HG02678 (cell line): Measurements from ENCODE around the gene DONSON.
"Not testable (repeated sequence)": the region's sequence is repeated elsewhere in the genome, so short reads cannot be mapped to it uniquely, and the experiment has no call there.

Experiments used
- ATAC-seq: cut with Tn5 transposase; IDR thresholded peaks from one replicate; pipeline ENCODE4 v1.9.1; 2021; ENCODE audit warnings: mild to moderate bottlenecking, moderate library complexity; ENCODE audit not compliant: unreplicated experiment

Gene DONSON, protein sequence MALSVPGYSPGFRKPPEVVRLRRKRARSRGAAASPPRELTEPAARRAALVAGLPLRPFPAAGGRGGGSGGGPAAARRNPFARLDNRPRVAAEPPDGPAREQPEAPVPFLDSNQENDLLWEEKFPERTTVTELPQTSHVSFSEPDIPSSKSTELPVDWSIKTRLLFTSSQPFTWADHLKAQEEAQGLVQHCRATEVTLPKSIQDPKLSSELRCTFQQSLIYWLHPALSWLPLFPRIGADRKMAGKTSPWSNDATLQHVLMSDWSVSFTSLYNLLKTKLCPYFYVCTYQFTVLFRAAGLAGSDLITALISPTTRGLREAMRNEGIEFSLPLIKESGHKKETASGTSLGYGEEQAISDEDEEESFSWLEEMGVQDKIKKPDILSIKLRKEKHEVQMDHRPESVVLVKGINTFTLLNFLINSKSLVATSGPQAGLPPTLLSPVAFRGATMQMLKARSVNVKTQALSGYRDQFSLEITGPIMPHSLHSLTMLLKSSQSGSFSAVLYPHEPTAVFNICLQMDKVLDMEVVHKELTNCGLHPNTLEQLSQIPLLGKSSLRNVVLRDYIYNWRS

DNA sequence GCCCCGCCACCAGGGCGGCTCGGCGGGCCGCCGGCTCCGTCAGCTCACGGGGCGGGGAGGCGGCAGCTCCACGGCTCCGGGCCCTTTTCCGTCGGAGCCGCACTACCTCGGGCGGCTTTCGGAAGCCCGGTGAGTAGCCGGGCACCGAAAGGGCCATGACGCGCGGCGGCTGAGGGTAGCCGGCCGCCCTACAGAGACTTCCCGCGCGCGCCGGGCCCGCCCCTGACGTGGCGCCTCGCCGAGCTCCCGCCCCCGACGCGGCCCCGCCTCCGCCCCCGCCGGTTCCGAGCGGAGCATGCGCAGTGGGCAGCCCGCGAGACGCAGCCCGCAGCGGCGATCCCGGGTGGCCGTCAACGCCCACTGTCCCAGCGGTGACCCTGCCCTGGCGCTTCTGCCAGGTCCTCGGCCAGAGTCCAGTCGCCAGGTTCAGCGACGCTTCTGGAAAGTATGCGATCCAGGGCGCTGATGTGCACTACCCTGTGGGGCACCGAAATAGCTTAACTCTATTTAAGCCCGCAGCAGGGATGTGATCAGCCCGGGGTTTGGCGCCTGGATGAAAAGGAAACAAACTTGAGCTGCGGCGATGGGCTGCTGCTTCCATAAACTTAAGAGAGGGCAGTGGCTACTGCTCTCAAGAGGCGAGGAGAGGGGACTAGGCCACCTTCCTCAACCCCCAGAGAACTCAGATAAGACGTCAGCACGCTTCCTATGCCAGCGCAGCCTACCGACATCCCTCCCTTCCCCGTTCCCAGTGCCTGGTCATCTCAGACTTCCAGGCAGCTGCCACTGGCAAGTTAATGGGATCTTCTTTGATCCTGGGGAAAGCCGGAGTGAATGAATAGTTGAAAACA is at the start of gene DONSON:
TSS of gene DONSON (minus strand) at position 200 of the 851 bp plus-strand sequence. CDS start at position 157, 43 bp downstream.
- ATAC-seq = peak; percentile 89

DNA sequence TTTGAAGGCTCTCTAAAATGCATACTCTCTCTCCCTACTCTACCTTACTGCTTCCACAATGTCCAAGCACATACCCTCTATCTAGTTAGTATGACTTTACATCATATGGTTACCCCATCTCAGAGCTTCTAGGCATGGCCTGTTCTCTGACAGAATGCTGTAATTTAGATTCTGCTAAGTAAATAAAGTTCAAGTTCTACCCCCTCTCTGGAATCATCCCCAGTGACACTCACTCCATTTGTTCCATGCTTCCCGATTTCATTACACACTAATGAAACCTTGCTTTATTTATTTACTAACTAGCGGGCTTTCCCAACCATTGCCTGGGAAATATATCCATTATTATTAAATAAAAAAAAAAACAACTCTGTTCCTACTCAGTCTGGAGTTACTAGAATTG is 45.8 kb upstream of the DONSON start:
- no peak for ATAC-seq

DNA sequence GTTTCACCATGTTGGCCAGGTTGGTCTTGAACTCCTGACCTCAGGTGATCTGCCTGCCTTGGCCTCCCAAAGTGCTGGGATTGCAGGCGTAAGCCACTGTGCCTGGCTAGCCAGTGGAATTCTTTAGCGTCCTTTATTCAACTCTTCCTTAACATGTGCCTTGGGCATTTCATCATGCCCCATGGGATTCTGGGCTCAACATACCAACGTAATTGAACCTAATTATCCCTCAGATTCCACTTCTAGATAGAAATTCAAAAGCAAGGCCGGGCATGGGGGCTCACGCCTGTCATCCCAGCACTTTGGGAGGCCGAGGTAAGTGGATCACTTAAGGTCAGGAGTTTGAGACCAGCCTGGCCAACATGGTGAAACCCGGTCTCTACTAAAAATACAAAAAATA is 37.7 kb upstream of the DONSON start:
- not testable (repeated sequence) for ATAC-seq

DNA sequence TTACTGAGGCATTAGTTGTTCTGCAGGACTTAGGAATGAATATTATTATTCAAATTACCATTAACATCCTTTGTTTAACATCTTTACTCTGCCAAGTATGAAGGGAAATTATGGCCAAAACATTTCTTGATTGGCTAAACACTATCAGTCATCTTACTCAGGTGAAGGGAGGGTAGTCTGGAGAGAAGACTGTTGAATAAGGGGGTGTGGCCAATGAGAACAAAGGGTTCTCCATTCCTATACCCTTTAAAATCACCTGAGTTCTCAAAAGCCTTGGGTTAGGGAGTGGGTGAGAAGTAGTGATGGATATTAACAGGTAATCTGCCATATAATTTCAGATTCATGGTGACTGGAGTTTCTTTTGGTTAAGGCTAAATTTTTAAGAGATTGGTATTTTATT is 33.8 kb upstream of the DONSON start:
- ATAC-seq = no peak

DNA sequence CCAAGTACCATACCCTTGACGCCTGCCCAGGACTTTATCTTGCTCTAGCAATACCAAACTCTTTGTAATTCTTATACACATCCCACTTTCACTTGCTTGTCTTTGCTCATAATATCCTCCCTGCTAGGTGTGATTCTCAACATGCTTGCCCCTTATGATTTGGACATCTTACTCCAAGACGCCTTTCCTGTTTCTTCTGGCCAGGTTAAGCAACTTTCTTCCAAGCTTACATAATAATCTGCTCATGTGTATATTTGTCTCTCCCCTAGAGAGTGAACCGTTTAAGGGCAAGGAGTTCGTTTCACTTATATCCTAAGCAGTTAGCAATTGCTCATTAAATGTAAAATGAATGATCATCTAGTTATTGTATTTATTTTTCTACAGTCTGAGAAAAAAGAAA is 31.2 kb upstream of the DONSON start:
- ATAC-seq = no peak

DNA sequence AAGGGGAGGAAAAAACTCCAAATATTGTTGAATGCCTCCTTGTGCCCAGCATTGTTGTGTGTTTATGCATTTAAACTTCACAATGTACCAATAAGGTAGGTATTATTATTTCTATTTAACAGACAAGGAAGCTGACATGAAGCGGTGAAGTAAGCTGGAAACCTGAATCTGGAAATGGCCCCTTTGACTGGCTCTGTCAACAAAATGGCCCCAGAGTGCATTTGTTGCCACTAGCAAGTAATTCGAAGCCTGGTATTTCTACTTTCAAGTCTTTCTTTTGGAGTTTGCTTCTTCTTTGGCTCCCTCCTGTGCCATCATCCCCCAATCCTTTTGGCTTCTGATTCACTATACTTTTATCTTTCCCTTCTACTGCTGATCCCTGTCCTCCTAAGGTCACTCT is 29.9 kb upstream of the DONSON start:
- no peak for ATAC-seq

DNA sequence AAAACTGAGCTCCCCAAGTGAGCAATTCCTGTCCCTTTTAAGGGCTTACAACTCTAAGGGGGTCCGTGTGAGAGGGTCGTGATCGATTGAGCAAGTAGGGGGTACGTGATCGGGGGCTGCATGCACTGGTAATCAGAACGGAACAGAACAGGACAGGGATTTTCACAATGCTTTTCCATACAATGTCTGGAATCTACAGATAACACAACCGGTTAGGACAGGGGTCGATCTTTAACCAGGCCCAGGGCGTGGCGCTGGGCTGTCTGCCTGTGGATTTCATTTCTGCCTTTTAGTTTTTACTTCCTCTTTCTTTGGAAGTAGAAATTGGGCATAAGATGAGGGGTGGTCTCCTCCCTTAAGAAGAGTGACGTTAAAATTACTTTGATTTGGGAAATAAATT is 29.1 kb upstream of the DONSON start:
- not testable (repeated sequence) for ATAC-seq

DNA sequence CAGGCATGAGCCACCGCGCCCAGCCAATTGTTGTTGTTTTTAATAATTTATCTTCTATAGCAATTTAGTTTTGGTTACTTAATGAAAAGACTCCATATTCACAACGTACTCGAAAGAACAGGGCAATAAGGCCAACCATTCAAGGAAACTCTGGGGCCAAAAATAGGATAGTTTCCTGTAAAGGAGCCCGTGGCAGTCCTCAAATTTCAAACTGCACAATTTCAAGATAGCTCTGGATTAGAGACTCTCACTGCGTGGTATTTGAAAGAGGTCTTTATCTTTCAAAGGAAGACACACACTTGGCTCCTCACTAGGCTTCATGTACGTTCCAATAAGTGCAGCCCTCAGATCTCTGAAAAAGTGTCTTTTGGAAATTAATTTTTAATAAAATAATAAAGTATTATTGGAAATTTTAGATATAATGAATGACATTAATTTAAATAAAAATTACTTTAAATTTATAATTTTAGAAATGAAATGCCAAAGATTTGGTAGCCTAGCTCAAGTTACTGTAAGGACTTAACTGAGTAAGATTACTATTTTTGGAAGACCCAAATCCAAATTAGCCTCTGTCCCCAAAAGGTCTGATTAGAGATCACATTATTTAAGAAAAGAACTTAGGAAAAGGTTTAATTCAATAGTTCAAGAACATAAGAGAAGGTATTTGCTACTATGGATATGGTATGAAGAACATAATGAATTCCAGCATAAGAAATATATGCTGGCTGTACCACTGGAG is 22.7 kb upstream of the DONSON start:
- ATAC-seq = no peak

DNA sequence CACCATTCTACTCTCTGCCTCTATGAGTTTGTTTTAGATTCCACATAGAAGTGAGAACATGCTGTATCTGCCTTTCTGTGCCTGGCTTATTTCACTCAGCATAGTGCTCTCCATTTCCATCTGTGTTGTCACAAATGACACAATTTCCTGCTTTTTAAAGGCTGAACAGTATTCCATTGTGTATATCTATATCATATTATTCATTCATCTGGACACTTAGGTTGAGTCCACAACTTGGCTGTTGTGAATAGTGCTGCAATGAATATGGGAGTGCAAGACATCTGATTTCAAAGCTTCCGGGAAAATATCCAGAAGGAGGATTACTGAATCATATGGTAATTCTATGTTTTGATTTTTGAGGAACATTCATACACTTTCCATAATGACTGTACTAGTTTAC is 20.1 kb upstream of the DONSON start:
- ATAC-seq = no peak

DNA sequence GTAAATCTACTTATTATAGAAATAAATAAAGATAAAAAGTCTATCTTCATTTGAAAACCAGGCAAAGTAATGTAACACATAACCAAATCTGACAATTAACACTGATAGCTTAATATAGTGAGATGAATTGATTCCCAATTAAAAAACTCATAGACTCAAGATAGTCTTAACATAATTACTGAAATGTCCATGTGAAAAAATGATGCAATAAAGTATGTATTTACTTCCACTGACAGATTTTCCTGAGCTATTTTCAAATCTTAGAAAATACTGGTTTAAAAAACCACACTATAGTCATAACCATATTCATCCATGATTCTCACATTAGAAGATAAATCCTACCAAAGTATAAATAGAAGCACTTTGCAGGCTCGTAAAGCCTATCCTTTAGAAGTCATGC is 9.6 kb upstream of the DONSON start:
- ATAC-seq = no peak

DNA sequence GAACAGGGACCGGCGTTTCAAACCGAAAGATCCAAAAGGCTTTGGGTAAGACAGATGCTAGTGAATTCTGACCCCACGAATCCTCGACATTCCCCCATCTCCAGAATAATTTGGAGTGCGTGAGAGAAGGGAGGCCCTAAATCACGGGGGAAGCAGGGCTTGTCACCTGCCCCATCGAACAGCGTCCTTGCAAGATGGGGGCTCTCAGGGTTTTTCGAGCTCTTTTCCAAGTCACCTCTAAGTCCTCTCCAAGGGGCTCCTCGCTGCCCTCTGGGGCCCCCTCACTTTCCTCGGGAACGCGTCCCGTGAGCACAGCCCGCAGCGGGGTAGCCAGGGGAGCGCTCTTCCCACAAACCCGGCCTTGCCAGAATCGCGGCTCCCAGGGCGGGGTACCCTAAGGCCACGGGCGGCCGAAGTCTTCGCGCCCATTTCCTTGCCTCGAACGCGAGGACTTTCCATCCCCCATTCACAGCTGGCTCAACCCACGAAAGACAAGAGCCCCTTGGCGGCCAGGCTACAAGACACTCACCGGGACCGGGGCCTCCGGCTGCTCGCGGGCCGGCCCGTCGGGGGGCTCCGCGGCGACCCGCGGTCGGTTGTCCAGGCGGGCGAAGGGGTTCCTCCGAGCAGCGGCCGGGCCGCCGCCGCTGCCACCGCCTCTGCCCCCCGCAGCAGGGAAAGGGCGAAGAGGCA is 546 bp downstream of the DONSON start:
- peak; percentile 27 for ATAC-seq

DNA sequence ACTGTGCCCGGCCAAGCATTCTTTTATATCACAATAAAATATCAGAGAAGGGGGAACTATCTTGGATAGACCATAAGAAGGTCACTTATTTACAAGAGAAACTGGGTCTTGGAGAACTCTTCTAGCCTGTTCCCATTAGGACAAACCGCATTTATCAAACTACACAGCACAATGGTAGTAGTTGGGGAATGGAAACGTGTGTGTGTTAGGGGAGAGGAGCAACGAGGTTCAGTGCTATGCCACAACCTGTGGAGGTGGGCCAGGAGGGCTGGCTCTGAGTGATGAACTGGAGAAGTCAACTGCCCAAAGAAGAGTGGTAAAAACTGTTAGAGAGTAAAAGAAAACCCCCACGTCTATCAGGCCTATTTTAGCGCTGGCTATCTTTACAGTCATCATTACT is 1.6 kb downstream of the DONSON start:
- no peak for ATAC-seq

DNA sequence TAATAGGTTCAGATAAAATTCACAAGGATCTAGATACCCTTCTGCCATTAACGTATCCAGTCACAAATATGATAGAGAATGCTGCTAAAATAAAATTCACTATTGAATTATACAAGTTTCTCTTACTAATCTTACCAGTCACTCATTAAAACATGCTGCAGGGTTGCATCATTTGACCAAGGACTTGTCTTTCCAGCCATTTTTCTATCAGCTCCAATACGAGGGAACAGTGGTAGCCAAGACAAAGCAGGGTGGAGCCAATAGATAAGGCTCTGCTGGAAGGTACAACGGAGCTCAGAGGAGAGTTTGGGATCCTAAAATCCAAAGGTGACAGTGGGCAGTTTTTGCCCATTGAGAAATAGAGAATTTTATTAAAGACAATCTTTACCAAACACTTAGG is 4.0 kb downstream of the DONSON start:
- ATAC-seq = no peak

DNA sequence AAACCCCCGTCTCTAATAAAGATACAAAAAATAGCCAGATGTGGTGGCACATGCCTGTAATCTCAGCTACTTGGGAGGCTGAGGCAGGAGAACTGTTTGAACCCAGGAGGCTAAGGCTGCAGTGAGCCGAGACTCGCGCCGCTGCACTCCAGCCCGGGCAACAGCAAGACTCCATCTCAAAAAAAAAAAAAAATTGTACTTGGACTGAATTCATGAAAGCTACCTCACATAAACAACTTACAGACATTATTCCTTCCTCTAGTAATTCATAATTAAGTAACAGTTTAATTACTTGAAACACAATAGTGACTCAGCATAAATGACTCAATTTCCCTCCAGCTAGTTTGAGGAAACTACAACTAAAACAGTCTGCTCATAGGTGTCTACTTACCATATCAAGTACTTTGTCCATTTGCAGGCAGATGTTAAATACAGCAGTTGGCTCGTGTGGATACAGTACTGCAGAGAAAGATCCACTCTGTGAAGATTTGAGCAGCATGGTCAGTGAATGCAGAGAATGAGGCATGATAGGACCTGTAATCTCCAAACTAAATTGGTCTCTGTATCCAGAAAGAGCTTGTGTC is 9.4 kb downstream of the DONSON start:
- ATAC-seq = no peak

DNA sequence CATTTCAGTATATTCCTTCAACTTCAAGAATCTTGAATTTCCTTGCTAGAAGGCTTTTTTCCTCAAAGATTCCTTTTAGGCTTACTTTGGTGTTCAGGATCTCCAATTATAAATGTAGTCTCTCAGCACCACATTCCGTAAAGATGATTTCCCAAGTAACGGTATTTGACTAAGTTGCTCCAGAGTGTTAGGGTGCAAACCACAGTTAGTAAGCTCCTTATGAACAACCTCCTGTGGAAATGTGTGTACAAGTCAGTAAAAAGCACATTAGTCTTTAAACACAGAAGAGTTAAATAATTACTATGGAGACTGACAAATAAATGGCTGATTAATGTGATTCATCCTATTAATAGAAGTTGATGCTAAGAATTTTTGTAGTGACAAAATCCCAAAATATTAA is 10.3 kb downstream of the DONSON start:
- ATAC-seq = no peak

DNA sequence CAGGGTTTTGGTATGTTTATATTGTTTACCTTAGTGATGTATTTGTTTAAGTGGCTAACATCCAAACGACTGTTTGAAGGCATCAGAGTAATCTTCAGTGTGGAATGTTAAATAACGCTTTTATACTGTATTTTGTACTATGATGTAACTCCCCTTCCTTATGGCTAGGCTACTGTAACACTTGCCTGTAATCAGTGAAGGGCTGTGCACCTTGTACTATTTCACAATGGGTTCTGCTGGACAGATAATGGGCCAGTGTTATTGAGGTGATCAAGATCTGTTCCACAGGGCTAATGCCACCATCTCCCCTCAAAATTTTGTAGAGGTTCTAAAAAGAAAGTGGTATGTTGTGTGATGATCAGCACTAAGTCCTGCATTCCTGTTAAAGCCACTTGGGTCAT is 11.7 kb downstream of the DONSON start:
- not testable (repeated sequence) for ATAC-seq

DNA sequence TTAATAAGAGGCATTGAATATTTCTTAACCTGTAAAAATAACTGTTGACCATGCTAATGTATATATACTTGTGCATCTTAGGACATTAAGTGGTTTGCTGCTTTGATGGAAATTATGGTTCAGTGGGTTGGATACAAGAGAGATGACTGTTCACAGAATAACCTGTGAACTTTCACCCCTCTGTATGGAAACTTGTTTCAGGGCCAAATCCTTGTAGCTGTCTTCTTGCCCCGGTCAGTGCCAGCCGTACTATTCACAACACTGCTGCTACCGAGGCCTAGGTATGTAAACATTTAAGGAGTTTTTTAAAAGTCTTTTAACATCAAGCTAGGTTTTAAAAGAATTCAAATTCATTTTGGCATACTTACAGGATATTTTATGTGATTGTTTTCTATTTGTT is 16.1 kb downstream of the DONSON start:
- no peak for ATAC-seq

DNA sequence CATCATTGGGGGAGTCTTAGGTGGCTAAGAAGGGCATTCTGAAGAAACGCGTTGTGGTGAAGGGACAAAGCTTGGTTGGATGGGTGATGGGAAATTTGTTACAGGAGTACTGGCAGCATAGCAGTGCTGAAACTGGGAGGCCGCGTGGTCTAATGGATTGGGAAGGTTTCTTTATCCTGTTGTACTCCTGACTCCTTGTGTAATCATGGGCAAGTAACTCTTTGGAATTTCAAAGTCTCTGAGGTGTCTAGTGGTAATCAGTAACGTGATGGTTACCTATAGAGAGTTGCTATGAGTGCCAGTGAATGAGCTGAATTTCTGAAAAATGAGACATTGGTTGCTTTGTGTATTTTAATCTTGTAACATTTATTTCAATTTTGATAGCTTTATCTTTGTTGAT is 18.5 kb downstream of the DONSON start:
- no peak for ATAC-seq

DNA sequence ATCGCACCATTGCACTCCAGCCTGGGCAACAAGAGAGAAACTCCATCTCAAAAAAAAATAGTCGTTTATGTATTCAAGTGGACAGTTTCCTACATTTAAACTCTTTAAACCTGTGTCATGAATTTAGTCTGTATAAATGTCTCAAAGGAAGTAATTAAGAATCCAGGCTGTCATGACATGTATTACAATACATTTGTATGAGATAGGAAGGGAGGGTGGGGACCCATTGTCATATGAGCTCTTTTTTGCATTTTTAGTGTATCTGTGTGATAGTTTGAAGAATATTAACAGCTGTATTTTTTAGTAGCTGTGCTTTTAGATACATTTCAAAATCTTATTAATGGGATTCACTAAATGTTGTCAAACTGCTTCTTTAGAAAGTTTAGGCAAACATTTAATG is 20.0 kb downstream of the DONSON start:
- ATAC-seq = no peak

DNA sequence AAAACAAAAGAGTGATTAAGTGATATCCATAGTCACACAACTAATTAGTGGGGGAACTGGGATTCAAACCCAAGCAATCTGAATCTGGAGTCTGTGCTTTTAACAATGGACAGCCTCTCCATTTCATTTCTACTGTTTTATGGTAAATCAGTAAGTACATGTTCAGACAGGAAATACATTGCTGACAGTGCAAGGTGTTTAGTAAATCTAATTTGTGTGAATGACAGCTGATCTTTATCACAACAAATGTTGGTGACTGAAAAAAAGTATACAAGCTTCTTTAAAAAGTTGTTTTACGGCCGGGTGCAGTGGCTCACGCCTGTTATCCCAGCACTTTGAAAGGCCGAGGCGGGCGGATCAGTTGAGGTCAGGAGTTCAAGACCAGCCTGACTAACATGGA is 20.6 kb downstream of the DONSON start:
- no peak for ATAC-seq
